ENCODE data around the gene NME2. TPM values are rescaled to one million over a fixed set of nuclear protein-coding genes. Genes with fewer than 3 reads are reported as not detected.

The NME2 gene
- total RNA-seq, 1 donor from 2014 or later, result 318 TPM

- no peak overlapping the region for H3K27ac Mint-ChIP-seq
- no peaks in the 10 kb centered on the region for H3K9me3 Mint-ChIP-seq (ENCODE audit: low read depth)
- H3K4me3 Mint-ChIP-seq (ENCODE audit: low read depth), result no peak overlapping the region
- no peaks in the 10 kb centered on the region for H3K36me3 Mint-ChIP-seq (ENCODE audit: insufficient read depth)
- TF ChIP-seq CTCF (IDR thresholded peaks at IDR 0.05; ENCODE audit: unreplicated experiment), result no peak
- no peak for DNase-seq (ENCODE audit: low spot score, unreplicated experiment)
- no peaks in the 10 kb centered on the region for H3K4me1 Mint-ChIP-seq (ENCODE audit: low read depth)
- no peaks in the 10 kb centered on the region for H3K27me3 Mint-ChIP-seq
These were observed 33.3 kb upstream of the NME2 start for GRCh38 chr17:51132964-51133319.

- H3K4me3 Mint-ChIP-seq (ENCODE audit: low read depth), result no peak overlapping the region
These were observed 32.8 kb upstream of the NME2 start for GRCh38 chr17:51133365-51133764.

GRCh38 chr17:51135956-51136355, 30.3 kb upstream of the NME2 start:
- DNase-seq (ENCODE audit: low spot score, unreplicated experiment), result no peak
- Mint-ChIP-seq H3K4me3 (ENCODE audit: low read depth) (no peak overlapping the region), H3K36me3 (ENCODE audit: insufficient read depth) (no peaks in the 10 kb centered on the region), H3K27me3 (no peaks in the 10 kb centered on the region), H3K4me1 (ENCODE audit: low read depth) (no peaks in the 10 kb centered on the region), H3K27ac (no peak overlapping the region), H3K9me3 (ENCODE audit: low read depth) (no peaks in the 10 kb centered on the region)
- TF ChIP-seq CTCF (IDR thresholded peaks at IDR 0.05; ENCODE audit: unreplicated experiment), result no peak

More at GRCh38 chr17:51133365-51133764, 32.8 kb upstream of the NME2 start:
- Mint-ChIP-seq H3K9me3 (ENCODE audit: low read depth) (no peaks in the 10 kb centered on the region), H3K4me1 (ENCODE audit: low read depth) (no peaks in the 10 kb centered on the region), H3K27me3 (no peaks in the 10 kb centered on the region), H3K27ac (no peak overlapping the region), H3K36me3 (ENCODE audit: insufficient read depth) (no peaks in the 10 kb centered on the region)
- DNase-seq (ENCODE audit: low spot score, unreplicated experiment), result no peak
- no peak for TF ChIP-seq CTCF (IDR thresholded peaks at IDR 0.05; ENCODE audit: unreplicated experiment)

- H3K36me3 Mint-ChIP-seq (ENCODE audit: insufficient read depth), result no peaks in the 10 kb centered on the region
- peaks cover 17% of the 10 kb centered on the region for H3K4me1 Mint-ChIP-seq (ENCODE audit: low read depth)
- TF ChIP-seq CTCF (IDR thresholded peaks at IDR 0.05; ENCODE audit: unreplicated experiment), result no peak
- no peaks in the 10 kb centered on the region for H3K9me3 Mint-ChIP-seq (ENCODE audit: low read depth)
- no peak overlapping the region for H3K27ac Mint-ChIP-seq
- no peak overlapping the region for H3K4me3 Mint-ChIP-seq (ENCODE audit: low read depth)
- H3K27me3 Mint-ChIP-seq, result no peaks in the 10 kb centered on the region
- no peak for DNase-seq (ENCODE audit: low spot score, unreplicated experiment)
These were observed 23.6 kb upstream of the NME2 start for GRCh38 chr17:51142597-51142996.

- no peaks in the 10 kb centered on the region for H3K36me3 Mint-ChIP-seq (ENCODE audit: insufficient read depth)
- no peaks in the 10 kb centered on the region for H3K27me3 Mint-ChIP-seq
- DNase-seq (ENCODE audit: low spot score, unreplicated experiment), result no peak
- H3K27ac Mint-ChIP-seq, result peak overlapping the region; percentile 70
- H3K9me3 Mint-ChIP-seq (ENCODE audit: low read depth), result no peaks in the 10 kb centered on the region
- H3K4me3 Mint-ChIP-seq (ENCODE audit: low read depth), result no peak overlapping the region
- TF ChIP-seq CTCF (IDR thresholded peaks at IDR 0.05; ENCODE audit: unreplicated experiment), result no peak
- H3K4me1 Mint-ChIP-seq (ENCODE audit: low read depth), result peaks cover 17% of the 10 kb centered on the region
These were observed 21.8 kb upstream of the NME2 start for GRCh38 chr17:51144266-51145022.
